Mucosa of gallbladder (tissue), 1 donor: Measurements from ENCODE around the gene CHKA. TPM values are rescaled to one million over a fixed set of nuclear protein-coding genes. Genes with fewer than 3 reads are reported as not detected.

ENCODE experiments used
- DNase-seq: peaks from one replicate; pipeline ENCODE4 v3.0.0-alpha.2; 2020; ENCODE audit warnings: low spot score
- total RNA-seq: library from RNA; stranded (reverse); gene quantifications from one replicate; pipeline ENCODE4 v1.2.1, GENCODE V29; 2021
- donor health status: DM: no; HTN: no; CAD: no.

The CHKA gene
- total RNA-seq: 61.4 TPM

DNA sequence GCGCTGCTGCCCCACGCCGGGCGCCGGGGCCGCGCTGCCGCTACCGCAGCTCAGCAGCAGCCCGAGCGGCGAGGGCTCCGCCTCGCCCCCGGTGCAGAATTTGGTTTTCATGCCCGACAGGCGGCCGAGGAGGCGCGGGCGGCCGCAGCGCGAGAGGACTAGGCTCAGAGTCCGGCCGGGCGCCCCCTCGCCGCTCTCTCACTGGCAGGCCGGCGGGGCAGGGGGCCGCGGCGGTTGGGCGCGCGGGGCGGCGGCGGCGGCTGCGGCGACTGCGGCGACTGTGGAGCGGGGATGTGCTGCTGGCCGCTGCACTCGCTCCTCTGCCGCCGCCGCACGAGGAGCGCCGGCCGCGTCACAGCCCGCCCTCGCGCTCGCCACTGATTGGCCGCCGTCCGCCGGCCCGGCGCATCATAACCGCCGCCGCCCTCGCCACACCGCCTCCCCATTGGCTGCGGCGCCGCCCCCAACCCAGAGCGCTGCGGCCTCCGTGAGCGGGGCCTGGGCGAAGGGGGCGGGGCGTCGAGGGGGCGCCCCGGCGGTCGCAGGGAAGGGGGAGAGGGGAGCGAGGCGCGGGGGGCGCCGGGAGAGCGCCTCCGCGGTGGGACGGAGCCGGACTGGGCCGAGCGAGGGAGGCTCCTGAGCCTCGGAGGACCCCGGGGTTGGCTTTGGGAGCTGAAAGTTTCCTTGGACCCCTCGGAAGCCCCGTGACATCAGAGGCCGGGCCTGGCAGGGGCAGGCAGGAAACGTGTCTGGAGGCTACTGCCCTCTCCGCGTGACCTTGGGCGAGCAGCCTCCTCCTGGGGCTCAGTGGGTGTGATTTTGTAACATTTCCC is at the start of gene CHKA:
TSS of gene CHKA (minus strand) at position 322 of the 833 bp plus-strand sequence. CDS start at position 111, 211 bp downstream.
- peak; percentile 92 for DNase-seq

GRCh38 chr11:68169442-68169841 is 48.3 kb upstream of the CHKA start:
- no peak for DNase-seq

GRCh38 chr11:68168694-68169093 is 47.5 kb upstream of the CHKA start:
- no peak for DNase-seq

DNA sequence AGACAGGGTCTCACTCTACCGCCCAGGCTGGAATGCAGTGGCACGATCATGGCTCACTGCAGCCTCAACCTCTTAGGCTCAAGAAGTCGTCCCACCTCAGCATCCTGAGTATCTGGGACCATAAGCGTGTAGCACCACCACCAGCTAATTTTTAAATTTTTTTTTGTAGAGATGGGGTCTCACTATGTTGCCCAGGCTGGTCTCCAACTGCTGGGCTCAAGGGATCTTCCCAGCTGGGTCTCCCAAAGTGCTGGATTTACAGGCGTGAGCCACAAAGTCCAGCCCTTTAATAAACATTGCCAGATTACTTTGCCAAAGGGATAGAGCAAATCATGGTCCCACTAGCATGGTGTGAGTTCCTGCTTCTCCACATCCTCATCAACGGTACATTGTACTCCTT is 46.3 kb upstream of the CHKA start:
- no peak for DNase-seq

DNA sequence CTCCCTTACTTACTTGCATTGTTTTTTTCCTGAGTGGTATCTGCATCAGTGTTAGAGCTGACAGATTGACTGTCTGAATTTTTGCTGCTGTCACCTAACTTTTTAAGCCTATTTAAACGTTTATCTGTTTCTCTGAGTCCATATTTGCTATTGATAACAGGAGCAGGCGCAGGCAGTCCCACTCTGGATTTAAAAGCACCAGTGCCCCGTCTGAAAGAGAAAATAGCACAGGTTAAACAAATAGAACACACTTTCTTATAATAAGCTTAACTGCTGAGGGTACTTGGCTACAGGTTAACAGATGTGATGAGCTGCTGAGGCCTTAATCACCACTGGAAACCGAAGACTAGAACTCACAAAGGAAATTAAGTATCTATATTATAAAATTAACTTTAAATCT is 45.8 kb upstream of the CHKA start:
- DNase-seq: no peak

GRCh38 chr11:68165601-68166000 is 44.4 kb upstream of the CHKA start:
- DNase-seq: no peak

DNA sequence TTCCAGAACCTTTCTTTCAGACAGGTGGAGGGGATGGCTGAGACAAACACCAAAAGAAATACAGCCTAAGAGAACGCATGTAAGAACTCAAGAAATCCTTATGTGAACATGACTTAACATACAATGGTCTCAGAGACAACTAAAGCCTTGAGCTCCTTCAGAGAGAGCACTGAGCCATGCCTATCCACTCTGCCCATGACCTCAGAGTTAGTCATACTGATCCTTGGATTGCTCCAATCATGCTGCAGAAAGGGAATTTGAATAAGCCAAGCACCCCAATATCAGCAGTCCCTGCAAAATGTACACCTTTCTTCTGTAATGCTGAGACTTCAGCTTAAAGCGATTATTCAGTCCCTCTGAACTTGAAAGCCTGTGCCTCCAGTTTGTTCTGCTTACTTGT is 43.2 kb upstream of the CHKA start:
- no peak for DNase-seq

GRCh38 chr11:68163691-68164090 is 42.5 kb upstream of the CHKA start:
- DNase-seq: no peak

DNA sequence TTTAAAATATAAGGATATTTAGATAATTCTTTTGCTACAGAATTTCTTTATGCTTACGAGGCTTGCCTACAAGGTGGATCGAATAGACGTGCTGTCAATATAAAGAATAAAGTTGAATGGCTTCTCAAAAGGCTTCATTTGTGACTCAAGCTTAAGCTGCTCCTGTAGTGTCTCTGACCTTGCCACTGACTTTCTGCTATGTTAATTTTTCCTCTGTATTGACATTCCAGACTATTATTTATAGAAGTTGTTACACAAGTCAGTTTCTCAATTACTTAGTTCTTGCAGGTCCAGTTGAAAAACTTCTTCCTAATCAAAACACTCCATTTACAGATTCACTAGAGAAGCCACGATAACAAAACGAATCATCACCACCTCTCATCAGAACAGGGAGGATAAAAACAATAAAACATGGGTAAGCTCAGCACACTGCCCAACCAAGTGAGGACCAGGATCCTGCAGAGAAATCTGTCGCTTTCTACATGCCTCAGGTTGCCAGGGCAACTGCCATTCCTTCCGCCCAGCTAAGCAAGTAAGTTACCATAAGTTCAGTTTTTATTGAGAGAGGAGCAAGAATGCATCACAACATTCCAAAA is 39.0 kb upstream of the CHKA start:
- DNase-seq: no peak

- DNase-seq: no peak
Observed at GRCh38 chr11:68159665-68160064, 38.5 kb upstream of the CHKA start.

DNA sequence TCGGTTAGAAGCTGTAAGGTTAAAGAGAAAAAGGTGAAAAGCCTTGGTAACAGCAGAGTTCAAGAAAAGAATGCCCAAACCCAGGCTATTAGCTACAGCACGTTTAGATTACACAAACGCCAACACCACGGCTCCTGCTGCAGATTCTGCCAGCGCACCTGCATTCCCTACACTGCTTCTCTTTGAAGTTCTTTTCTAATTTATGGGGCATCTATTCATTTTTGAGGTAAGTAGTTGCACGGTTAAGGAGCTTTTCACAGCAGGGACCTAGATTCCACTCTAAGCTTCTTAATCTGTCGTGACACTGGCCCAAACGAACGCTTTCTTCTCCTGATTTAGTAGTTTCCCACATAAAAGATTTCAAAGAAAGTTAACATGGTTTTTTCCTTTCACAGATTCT is 38.0 kb upstream of the CHKA start:
- DNase-seq: no peak

DNA sequence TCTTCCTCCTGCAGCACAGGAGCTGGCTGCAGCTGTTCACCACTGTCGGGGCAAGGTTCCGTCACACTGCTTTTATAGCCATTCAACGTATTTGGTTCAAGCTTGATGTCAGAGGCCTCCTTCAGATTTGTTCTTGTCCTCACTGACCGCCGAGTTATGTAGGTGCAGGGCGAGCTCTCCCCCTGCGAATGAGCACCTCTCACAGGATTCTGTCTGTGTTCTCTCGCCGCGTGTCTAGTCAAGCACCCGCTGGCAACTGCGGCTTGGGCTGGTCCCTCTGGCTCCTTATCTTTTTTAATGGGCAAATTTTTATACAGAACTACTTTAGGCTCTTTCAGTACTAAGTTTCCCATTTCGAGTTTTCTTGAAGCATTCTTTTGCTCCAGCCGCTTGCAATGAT is 37.4 kb upstream of the CHKA start:
- no peak for DNase-seq

- peak; percentile 65 for DNase-seq
Observed at GRCh38 chr11:68153742-68154141, 32.6 kb upstream of the CHKA start.

DNA sequence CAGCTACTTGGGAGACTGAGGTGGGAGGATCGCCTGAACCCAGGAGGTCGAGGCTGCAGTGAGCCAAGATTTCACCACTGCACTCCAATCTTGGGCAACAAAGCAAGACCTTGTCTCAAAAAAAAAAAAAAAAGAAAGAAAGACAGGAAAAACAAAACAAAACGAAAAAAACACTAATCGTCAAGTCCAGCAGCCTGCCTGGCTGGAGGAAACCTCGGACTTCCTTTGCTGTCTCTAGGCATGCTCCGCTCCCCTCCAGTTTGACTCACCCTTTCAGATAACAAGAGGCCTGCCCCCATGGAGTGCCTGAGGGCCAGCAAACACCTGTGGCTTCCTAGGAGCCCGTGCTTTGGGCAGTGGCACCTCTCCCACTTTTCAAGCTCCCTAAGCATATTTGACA is 28.8 kb upstream of the CHKA start:
- no peak for DNase-seq

DNA sequence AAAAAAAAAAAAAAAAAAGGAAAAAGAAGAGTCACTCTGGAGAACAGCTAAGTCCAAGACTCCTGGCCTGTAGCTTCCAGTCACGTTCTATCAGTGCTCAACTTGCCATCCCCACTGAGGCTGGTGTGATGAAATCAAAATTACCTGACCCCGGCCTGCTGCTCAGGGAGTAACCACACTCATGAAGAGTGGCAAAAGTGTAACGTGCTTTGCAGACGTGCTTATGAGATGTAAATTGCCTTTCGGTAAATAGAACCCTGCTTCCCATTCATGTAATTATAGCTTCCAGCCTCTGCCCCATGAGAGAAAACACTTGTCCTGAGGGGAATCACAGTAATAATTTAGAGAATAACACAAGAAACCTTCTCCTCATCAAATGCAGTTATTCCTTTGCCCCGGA is 28.2 kb upstream of the CHKA start:
- DNase-seq: no peak

DNA sequence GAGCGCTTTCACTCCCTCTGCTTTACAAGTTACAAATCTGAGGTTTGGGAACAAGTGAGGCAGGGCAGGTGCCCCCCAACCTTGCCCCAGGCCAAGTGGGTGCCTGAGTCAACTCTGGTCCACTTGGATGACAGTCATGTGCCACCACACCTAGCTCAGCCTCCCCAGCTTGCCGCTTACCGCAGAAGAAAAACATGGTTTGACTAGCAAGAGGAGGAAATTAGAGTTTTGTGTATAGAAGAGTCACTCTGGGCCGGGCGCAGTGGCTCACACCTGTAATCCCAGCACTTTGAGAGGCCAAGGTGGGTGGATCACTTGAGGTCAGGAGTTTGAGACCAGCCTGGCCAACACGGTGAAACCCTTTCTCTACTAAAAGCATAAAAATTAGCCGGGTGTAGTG is 27.7 kb upstream of the CHKA start:
- no peak for DNase-seq

GRCh38 chr11:68148071-68148805 is 27.1 kb upstream of the CHKA start:
- no peak for DNase-seq

- DNase-seq: peak; percentile 84
Observed at GRCh38 chr11:68146704-68147474, 25.7 kb upstream of the CHKA start.

DNA sequence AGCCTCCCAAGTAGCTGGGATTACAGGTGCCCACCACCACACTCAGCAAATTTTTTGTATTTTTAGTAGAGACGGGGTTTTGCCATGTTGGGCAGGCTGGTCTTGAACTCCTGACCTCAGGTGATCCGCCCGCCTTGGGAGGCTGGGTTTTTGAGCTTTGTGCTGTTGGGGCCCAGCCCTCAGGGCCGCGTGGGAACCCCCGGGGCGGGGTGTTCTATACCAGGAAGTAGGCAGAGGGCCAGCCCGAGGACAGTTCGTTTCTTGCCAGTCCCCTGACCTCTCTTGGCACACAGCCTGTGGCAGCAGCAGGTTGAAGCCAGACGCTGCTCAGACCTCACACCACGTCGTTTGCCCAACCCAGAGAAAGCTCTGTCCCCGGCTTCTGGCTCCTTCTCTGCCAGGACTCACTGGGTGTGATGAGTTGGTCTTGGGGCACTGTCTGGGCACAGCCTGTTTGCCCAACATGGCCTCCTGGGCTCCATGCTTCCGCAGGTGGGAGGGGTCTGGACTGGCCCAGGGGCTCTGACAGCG is 24.9 kb upstream of the CHKA start:
- peak; percentile 96 for DNase-seq

DNA sequence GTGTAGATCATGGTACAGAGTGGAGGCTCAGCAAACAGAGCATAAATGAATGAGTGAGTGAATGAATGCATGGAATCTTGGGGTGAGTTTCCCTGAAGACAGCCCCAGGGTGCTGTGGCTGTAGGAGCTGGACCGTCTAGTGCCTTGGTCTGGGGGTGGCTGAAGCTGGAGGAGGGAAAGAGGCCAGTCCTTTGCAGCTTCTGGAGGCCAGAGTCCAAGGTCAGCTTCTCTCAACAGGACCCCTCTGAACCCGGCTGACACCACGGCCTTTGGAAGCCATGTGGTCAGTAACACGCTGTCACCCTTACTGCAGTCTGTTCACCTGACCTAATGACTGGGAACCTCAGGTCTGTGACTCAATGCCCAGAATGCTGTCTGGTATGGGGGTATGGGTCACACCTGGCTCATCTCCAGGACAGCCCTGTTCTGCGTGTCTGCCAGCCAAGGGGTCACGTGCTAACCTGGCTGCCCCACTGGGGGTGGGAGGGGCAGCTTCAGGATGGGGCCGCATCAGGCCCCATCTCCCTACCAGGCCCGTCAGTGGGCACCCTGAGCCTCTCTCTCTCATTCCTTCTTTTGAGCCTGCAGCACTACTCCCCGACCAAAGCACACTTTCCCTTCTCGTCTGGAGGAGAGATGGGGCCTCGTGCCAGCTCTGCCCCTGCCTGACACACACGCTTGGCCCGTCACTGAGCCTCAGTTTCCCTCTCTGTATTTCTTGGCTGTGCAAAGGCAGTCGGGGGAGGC is 24.1 kb upstream of the CHKA start:
- DNase-seq: no peak

GRCh38 chr11:68143310-68143689 is 22.1 kb upstream of the CHKA start:
- no peak for DNase-seq
